ENCODE results near the gene TMEM201.

DNA sequence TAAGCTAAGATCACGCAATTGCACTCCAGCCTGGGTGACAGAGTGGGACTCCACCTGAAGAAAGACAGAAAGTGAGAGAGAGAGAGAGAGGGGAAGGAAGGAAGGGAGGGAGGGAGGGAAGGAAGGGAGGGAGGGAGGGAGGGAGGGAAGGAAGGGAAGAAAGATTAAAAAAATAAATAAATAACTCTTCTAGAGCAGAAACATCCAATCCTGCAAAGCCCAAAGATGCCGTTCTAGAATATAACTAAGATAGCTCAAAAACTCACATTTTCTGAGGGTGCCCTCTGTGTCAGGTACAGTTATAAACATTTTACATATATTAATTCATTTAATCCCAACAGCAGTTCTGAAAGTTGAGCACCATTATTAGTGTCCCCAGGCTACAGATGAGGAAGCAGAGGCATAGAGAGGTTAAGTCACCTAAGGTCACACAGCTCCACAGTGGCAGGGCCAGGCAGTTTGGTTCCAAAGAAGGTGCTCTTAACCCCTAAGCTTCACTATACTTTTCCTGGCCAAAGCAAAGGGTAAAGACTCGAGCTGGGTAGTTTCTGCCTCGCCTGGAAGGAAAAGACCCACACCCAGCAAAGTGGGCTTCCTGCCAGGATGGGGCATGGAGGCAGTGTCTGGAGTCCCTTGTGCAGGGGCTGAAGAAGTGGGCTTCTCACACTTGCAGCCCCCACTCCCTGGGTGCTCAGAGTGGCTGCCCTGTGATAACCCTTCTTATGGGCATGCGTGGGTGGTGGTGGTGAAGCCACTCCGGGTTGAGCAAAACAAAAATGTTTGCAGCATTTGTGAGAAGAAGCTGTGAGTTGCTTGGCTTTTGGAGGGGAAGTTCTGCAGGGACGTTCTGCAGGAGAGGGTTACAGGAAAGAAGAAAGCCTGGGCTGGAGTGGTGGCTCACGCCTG, 54.9 kb downstream of the TMEM201 start:
- TF ChIP-seq CTCF (conservative IDR thresholded peaks at IDR 0.05 in 1 of 2, IDR thresholded peaks at IDR 0.05 in 1 of 2; ENCODE audit: extremely low read depth in 1 of 2, insufficient read depth in 1 of 2, low read depth in 1 of 2, low read length in 2 of 2) (no peak), EZH2 (IDR thresholded peaks at IDR 0.05; ENCODE audit: borderline replicate concordance, low read length) (no peak)
